HG03135 (cell line): ENCODE data around the gene RNPEPL1.

Experiments
- ATAC-seq: cut with Tn5 transposase; IDR thresholded peaks from one replicate; pipeline ENCODE4 v1.9.1; 2021; ENCODE audit warnings: mild to moderate bottlenecking, moderate library complexity; ENCODE audit not compliant: unreplicated experiment

RNPEPL1 gene

DNA sequence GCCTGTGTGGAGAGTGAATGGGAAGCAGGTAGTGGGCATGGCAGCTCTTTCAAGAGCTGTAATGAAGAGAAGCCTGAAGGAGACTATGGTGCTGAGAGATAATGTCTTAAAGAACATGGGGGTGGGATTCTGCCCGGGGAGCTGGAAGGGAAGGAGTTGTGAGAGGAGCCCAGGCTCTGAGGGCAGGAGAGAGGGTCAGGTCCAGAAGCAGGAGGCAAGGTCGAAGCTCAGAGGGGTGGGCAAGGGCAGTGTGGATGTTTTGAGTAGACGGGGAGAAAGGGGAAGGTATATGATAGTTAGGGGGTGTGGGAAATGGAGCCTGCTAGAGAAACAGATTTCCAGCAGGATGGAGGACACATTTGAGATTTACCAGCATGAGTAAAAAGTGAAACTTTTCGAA lies 20.4 kb downstream of the RNPEPL1 start:
- ATAC-seq = no peak

DNA sequence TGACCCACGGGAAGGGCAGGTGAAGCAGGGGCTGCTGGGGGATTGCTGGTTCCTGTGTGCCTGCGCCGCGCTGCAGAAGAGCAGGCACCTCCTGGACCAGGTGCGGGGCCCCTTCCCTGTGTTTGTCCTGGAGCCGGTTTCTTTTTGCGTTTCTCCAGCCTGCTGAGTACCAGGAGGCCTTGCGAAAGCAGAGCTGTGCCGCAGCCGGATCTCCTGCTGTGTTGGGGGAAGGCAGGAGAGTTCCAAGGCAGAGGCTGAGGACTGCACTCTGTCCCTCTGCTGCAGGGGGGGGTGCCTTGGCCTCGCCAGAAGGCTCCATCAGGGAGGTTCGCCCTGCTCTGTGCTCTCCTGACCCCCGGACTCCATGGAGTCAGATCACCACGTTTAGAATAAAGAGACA lies 21.1 kb downstream of the RNPEPL1 start:
- no peak for ATAC-seq

DNA sequence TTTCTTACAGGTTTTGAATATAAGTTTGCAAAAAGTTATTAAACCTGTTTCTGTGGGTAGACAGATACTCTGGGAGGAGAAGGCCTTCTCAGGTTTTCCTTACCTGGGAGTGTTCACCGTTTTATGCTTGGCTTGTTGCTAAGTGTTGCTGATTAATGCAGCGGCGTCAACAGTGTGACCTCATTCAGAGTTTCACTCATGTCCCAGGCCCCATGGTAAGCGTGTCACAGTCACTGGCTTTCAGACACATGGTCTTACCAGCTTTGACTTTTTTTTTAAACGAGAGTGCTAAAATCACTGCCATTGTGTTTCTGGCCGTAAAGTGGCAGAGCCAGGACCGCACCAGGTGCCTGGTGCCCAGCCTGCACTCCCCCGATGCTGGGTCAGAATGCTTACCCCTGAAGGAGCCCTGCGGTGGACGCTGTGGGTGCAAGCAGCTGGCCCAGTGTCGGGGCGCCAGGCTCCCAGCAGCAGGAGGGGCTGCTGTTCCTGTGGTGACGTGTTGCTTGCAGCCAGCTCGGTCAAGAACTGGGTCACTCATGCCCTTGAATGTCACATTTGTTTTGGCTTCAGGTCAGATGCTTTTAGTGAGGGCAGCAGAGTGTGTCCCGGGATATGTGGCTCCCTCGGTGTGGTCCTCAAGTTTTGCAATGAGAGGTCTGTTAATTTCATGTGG lies 21.7 kb downstream of the RNPEPL1 start:
- ATAC-seq = no peak

DNA sequence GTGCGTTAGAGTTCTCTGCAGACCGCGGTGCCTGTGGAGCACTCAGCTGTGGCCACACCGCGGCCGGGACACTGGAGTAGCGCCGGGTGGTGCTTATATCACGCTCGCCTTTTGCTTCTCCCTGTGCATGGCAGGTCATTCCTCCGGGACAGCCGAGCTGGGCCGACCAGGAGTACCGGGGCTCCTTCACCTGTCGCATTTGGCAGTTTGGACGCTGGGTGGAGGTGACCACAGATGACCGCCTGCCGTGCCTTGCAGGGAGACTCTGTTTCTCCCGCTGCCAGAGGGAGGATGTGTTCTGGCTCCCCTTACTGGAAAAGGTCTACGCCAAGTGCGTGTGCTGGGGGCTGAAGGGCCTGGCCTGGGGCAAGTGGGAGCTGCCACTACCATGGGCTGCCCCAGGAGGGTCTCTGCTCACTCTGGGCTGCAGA lies 22.4 kb downstream of the RNPEPL1 start:
- no peak for ATAC-seq

DNA sequence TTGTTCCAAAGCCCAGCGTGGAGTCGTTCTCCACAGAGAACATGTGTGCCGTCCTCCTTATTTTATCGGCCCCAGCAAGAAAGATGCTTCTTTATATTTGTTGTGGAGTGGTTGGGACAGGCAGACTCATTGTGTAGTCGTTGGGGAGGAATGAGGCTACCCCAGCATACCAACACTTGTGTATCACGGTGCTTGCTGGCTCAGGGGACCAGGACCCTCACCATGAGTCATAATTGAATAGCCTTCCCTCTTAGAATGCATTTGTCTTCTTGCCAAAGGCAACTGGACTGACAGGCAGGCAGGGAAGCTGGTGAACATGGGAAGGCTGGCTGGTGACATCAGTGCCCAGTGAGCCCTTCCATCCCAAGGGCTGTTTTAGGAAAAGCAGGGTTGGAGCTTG lies 22.9 kb downstream of the RNPEPL1 start:
- ATAC-seq = no peak

DNA sequence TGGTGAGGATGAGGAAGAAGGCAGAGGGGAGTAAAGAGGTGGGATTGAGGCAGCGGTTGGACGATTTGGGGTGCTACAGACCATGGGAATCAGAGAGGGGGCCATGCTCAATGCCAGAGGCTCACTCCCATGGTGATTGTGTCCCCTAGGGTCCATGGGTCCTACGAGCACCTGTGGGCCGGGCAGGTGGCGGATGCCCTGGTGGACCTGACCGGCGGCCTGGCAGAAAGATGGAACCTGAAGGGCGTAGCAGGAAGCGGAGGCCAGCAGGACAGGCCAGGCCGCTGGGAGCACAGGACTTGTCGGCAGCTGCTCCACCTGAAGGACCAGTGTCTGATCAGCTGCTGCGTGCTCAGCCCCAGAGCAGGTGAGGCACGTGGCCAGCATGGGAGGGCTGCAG lies 23.5 kb downstream of the RNPEPL1 start:
- no peak for ATAC-seq

DNA sequence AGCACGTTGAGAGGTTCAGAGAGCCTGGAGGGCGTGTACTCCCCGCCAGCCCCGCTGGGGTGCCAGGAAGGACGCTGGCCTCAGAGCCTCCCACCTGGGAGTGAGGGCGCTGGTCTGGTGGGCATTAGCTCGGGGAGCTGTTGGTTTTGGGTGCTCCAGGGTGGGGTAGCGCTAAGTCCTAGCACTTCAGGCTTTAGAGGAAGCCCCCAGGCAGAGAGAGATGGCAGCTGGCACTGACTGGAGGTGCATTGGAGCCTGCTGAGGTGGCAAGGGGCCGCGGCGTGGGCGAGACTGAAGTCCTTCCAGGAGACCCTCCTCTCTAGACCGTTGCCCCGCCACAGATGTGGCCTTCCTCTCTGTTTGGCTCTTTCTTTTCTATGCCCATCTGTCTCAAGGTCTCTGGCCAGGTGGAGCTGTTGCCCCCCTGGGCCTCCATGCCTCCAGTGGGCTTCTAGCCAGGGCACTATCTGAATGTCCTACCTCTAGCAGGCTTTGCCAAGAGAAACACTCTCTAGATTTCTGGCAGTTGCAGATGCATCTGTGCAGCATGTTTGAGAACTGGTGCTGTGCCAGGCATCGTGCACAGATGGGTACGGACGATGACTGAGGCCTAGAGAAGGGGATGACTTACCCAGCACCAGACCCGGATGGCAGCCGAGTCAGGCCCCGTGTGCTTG lies 24.9 kb downstream of the RNPEPL1 start:
- no peak for ATAC-seq

DNA sequence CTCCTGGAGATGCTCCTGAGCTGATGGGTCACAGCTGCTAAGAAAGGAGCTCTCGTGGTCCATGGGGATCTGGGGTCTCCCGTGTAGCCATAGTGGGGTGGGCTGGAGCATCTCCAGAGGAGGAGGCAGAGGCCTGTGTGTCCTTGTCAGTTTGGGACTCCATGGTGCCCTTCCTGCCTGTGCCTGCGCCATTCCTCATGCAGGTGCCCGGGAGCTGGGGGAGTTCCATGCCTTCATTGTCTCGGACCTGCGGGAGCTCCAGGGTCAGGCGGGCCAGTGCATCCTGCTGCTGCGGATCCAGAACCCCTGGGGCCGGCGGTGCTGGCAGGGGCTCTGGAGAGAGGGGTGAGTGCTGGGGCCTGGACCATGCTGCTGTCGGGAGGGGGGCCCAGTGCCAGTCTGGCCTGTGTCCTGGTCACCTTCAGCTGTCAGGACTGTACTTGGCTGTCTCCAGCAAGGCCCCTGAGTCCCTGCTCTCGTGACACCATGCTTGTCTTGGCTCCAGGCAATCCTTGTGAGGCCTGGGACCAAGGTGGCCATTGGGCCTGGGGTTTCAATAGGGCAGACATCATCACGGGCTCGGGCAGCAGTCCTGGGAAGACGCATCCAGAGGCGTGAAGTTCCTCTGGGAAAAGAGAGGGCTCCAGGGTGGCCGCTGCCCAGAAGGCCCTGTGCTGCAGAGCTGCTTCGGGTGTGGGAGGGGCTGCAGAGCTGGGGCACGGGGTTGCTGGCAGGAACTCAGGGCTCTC lies 25.6 kb downstream of the RNPEPL1 start:
- no peak for ATAC-seq

DNA sequence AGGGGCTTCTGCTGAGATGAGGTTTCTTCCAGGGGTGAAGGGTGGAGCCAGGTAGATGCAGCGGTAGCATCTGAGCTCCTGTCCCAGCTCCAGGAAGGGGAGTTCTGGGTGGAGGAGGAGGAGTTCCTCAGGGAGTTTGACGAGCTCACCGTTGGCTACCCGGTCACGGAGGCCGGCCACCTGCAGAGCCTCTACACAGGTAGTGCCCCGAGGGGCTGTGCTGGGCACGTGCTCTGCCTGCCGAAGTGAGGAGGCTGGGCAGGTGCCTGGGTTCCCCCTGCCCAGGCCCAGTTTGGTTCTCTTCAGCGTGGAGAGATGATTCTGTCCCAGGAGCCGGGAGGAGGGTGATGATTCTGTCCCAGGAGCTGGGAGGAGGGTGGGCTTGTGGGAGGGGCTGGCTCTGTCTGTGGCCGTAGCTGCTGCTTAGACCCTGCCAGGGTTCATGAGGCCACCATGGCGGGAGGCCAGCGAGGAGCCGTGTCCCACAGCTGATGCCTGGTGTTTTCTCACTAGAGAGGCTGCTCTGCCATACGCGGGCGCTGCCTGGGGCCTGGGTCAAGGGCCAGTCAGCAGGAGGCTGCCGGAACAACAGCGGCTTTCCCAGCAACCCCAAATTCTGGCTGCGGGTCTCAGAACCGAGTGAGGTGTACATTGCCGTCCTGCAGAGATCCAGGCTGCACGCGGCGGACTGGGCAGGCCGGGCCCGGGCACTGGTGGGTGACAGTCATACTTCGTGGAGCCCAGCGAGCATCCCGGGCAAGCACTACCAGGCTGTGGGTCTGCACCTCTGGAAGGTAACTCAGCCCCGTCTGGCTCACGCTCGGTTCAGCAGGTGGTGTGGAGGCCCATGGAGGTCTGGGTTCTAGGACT lies 26.5 kb downstream of the RNPEPL1 start:
- ATAC-seq = no peak

DNA sequence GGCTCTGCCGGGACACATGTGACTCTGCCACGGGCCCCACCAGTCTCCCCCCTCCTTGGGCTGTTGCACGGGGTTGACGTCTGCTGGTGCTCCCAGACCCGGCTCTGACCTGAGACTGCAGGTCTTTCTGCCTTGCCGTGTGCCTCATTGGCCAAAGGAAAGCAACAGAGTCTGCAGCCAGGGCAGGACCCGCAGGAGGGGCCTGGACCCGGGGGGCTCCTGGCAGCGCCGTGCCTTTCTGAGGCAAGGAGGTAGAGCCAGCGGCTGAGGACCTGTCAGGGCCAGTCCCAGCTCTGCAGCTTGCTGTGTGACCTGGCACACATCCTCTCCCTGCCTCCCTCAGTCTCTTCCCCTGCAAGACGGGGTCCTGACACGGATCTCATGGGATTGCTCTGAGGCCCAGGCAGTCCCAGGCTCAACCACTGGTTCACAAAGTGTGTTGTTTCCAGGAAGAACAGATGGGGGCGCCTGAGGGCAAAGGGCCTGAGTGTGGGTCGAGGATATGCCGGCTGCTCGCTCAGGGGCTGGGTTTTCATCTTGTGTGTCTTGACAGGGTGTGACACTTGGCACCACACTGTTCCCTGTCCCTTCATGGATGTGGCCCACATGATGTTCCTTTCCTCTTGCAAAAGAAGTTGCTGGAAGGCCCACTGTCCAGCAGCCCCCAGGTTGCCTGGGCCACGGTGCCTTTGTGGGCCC lies 27.2 kb downstream of the RNPEPL1 start:
- no peak for ATAC-seq

DNA sequence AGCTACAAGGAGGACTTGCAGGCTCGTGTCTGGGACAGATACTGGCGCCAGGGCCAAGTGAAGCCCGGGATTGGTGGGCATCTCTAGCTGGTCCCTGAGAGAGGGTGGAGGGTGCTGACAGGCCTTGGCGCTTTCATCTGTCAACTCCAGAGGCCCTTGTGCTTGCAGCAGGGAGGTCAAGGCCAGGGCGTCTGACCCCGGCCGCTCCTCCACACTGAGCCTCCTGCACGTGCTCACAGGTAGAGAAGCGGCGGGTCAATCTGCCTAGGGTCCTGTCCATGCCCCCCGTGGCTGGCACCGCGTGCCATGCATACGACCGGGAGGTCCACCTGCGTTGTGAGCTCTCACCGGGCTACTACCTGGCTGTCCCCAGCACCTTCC lies 27.8 kb downstream of the RNPEPL1 start:
- ATAC-seq = no peak

DNA sequence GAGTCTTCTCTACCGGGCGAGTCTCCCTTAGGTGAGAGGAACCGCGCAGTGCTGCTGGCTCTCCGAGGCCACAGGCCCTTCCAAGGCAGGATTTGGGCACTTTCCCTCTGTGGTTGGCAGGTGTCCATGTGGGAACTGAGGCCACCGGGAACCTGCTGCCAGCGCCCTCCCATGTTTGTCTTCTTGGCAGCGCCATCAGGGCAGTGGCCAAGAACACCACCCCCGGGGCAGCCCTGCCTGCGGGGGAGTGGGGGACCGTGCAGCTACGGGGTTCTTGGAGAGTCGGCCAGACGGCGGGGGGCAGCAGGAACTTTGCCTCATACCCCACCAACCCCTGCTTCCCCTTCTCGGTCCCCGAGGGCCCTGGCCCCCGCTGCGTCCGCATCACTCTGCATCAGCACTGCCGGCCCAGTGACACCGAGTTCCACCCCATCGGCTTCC lies 28.2 kb downstream of the RNPEPL1 start:
- no peak for ATAC-seq

DNA sequence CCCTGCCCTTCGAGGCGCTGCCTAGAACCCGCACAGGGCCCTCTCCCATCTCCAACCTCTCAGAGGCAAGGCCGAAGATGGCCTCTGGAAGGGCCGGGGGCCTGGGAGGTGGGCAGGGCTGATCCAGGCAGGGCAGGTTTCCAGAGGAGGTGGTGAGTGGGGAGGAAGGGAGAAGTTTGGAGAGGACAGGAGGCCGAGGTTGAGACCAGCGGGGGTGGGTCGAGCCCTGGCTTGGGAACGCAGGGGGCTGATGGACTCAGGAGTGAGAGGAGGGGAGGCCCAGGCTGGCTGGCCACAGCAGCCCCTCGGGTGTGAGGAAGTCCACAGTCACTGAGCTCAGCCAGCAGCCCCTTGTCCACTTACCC lies 28.8 kb downstream of the RNPEPL1 start:
- ATAC-seq = no peak

DNA sequence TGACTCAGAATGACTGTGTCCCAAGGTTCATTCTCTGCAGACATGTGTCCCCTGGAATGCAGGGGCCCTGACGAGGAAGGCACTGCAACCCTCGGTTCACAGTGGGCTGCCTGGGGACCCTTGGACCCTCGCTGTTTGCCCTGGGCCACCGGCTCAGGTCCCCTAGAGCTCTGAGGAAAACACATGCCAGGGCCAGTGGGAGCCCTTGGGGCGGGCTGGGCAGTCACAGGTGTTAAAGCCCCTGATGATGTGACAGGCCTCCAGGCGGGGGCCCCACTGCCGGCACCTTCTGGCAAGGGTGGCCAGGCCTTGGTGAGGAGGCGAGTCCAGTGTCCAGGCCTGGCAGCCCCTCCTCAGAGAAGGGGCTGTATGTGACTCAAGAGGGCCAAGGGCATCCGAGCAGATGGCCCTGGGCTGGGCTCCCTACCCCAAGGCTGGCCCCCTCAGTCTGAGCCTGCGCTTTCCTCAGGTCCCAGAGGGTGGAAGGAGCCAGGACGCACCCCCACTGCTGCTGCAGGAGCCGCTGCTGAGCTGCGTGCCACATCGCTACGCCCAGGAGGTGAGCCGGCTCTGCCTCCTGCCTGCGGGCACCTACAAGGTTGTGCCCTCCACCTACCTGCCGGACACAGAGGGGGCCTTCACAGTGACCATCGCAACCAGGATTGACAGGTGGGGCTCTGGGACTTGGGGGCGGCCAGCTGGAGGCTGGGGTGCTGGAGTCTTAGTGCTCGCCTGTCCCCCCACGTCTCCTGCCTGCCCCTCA lies 29.3 kb downstream of the RNPEPL1 start:
- ATAC-seq = no peak

DNA sequence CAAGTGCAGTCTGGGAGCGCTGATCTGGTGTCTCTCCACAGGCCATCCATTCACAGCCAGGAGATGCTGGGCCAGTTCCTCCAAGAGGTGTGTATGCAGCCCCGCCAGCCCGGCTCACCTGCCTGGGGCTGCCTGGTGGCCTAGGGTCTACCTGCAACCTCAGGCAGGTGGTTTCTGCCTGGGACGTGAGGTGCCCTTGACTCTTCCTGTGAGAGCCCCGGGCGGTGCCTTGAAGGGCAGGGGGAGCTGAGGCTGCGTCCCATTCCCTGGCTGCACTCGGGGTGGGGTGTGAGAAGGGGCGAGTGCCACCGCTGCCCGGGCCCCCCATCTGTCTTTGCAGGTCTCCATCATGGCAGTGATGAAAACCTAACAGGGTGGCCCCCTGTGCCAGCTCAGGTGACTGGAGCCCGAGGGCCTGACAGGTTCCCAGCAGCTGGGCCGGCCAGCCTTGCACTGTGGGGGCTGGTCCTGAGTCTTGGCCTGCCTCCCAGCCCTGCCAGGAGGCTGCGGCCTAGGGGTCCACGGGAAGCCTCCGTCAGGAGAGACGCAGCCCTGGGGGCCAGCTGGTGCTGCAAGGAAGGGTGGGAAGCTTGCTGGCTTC lies 30.1 kb downstream of the RNPEPL1 start:
- no peak for ATAC-seq

DNA sequence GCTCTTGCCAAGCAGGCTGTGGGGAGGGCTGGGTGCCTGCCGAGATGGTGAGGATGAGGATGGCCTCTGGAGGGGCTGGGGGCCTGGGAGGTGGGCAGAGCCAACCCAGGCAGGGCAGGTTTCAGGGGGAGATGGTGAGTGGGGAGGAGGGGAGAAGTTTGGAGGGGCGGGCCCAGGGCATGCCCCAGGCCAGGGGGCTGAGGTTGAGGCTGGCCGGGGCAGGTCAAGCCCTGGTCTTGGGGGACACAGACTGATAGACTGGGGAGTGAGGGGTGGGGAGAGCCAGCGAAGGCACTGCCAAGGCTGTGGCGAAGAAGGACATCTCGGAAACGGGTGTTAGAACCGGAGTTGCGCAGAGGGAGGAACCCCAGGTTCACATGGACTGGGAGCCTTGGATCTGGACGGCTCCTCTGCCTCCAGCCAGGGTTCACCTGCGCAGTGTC lies 30.9 kb downstream of the RNPEPL1 start:
- no peak for ATAC-seq

DNA sequence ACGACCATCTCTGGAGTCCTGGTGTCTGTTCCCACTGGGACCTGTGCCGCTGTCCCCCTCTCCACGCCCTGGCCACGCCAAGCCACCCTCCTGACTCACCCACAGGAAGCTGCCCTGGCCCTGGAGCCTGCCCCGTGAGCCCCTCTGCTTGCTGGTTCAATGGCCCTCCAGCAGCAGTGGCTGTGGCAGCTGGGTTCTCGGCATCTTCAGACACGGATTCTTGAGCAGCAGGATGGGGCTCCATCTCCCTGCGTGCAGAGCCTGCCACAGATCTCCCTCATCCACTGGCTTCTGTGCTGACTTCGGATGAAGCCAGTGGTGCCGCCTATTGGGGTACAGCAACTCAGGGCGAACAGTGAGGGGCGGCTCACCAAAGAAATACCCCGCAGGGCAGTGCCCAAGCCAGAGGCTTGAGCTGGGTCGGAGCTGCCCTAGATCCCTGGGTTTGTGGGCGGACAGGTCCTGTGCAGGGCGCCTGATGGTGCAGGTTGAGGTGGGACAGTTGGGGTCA lies 32.2 kb downstream of the RNPEPL1 start:
- ATAC-seq = no peak

DNA sequence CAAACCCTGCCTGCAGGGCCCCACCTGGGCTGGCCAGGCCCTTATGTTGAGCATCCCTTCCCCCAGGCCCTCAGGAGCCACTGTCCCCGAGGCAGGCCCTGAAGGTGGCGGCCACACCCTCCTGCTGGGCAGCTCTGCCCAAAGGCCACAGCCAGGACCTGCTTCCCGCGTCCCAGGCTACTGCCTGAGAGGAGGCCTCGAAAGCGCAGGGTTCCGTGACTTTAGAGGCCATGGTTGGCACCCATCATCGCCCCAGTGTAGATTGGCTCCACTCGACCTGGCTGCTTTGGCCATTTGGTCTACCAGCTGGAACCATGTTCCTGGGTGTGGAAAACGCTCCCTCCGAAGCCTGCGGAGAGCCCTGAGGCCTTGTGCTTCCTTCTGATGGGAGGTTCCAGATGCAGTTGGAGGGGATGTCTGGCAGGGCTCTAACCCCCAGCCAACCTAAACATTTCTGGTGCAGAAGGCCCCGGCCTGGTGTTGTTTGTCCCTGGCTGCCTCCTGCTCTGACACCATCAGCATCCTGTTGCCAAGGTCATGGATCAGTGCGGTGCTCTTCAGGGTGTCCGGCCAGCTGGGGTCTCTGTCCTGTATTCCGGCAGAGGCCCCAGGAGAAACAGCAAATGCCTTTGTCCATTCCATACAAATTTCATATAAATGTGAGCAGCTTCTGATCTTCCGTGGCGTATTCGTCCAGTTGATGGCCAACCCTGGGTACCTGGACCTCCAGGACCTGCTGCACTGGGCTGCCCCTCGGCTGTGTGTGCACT lies 33.0 kb downstream of the RNPEPL1 start:
- no peak for ATAC-seq

DNA sequence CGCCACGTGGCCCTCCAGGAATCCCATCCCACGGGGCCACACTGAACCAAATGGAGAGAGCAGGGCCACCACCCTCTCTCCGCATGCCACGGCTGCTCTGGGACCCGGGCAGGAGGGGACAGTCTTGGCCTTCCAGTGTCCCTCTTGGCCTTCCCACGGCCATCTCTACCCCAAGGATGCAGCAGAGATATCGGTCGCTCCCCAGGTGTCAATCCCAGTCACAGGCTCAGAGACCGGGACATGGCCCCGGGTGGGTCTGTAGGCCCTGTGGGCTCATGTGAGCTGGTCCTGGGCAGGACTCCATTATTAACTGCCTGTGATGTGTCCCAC lies 33.5 kb downstream of the RNPEPL1 start:
- ATAC-seq = no peak
